Common myeloid progenitor, CD34-positive (primary cell): Measurements from ENCODE around the gene EYA4.

Experiments
- CTCF ChIA-PET: fragments of 350-600 bp; sonication (Branson Sonifier 250); formaldehyde crosslinking; loops from one replicate; lab custom pipeline; 2021; ENCODE audit warnings: antibody characterized with exemption; lab: Charles Lee
- POLR2A ChIA-PET: fragments of 350-600 bp; sonication (Branson Sonifier 250); formaldehyde crosslinking; loops from one replicate; lab custom pipeline; 2021; ENCODE audit warnings: antibody characterized with exemption; lab: Charles Lee
- DNase-seq, 3 donors: peaks; one replicate each; pipeline versions ENCODE4 v3.0.0 to v3.0.0-alpha.2; 2013
- H3K27ac ChIP-seq, 2 experiments: 1 replicate in 1 of 2; 2 replicates in 1 of 2; pipeline ENCODE4 v1.7.0; 2013; ENCODE audit warnings: inconsistent platforms in 2 of 2, low read length in 2 of 2, mild to moderate bottlenecking in 2 of 2, low read depth in 1 of 2, moderate library complexity in 1 of 2; ENCODE audit not compliant: severe bottlenecking in 2 of 2, insufficient read depth in 1 of 2, poor library complexity in 1 of 2
- H3K27me3 ChIP-seq, 5 experiments: replicated peaks in 2 of 5; 1 replicate in 3 of 5; 2 replicates in 2 of 5; pipeline versions ENCODE4 v1.6.1 to v1.7.0; 2013; ENCODE audit warnings: low read length in 4 of 5, mild to moderate bottlenecking in 2 of 5, moderate library complexity in 2 of 5, inconsistent platforms in 1 of 5; ENCODE audit not compliant: insufficient read depth in 5 of 5, control insufficient read depth in 4 of 5
- H3K36me3 ChIP-seq, 4 experiments: 1 replicate in 2 of 4; 2 replicates in 2 of 4; pipeline versions ENCODE4 v1.6.1 to v1.7.0; 2013; ENCODE audit warnings: low read length in 3 of 4, control low read depth in 1 of 4, mild to moderate bottlenecking in 1 of 4; ENCODE audit not compliant: control insufficient read depth in 4 of 4, insufficient read depth in 4 of 4
- H3K4me1 ChIP-seq, 4 experiments: 1 replicate in 3 of 4; 2 replicates in 1 of 4; pipeline versions ENCODE4 v1.6.1 to v1.7.1; 2013; ENCODE audit warnings: low read length in 3 of 4, mild to moderate bottlenecking in 3 of 4, control low read depth in 1 of 4, inconsistent platforms in 1 of 4, moderate library complexity in 1 of 4; ENCODE audit not compliant: control insufficient read depth in 4 of 4, insufficient read depth in 4 of 4; ENCODE audit errors: control extremely low read depth in 1 of 4
- H3K4me3 ChIP-seq, 7 experiments: 1 replicate in 4 of 7; 2 replicates in 3 of 7; pipeline versions ENCODE4 v1.5.1 to v1.7.0; 2013; ENCODE audit warnings: mild to moderate bottlenecking in 7 of 7, low read length in 6 of 7, moderate library complexity in 6 of 7, inconsistent platforms in 2 of 7, low read depth in 2 of 7, control low read depth in 1 of 7; ENCODE audit not compliant: insufficient read depth in 4 of 7, control insufficient read depth in 1 of 7; ENCODE audit errors: extremely low read depth in 1 of 7
- H3K9me3 ChIP-seq, 5 experiments: 1 replicate in 4 of 5; 2 replicates in 1 of 5; pipeline versions ENCODE4 v1.6.1 to v1.7.1; 2013; ENCODE audit warnings: low read length in 4 of 5, mild to moderate bottlenecking in 2 of 5, inconsistent platforms in 1 of 5, low read depth in 1 of 5, moderate library complexity in 1 of 5; ENCODE audit not compliant: control insufficient read depth in 4 of 5, insufficient read depth in 2 of 5; ENCODE audit errors: control extremely low read depth in 1 of 5
- WGBS: methylation state at CpG from one replicate; pipeline ENCODE4 v1.1.5; 2013; ENCODE audit not compliant: insufficient coverage; 5-methylcytosine and 5-hydroxymethylcytosine counted together

The EYA4 gene

DNA sequence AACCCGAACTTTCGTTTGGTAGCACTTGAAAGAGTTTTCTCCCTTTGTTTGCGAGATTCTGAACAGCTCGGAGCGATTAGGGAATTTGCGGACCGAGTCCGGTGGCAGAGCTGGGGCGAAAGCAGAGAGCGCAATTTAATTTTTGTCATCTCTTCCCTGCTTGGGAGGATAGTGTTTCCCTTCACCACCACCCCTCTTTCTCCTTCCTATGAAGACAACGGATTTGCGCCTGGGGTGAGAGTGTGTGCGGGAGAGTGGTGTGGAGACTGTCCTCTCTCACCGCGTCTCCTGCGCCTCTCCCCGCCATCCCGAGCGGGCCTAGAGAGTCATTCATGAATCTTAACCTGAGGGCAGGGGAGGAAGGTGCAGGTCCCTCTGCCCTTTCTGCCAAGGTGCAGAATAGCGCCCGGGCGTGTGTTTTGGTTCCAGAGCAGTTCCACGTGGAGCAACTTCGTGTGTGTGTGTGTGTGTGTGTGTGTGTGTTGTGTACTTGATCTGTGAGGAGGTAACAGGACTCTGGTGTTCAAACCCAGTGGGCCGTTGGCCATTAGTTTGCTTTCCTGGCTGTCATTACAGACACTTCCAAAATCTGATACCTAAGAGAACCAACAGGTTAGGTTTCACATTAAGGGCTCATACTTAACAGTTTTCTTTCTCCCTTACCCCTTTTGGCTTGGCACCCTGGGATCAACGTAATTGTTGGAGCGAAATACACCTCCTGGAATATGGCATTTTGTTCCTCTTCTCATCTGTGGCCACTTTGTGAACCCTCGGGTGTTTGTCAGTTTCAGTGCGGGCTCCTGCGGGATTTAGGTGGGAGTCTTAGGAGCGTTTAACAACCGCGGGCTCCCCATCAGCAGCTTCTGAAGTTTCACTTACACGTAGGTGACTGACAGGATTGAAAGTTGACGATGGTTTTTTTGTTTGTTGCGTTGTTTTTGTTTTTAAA lies 1.8 kb downstream of the EYA4 start:
- peaks cover 0 to 3% (median 0%) of the 10 kb centered on the region in 5 experiments for H3K9me3 ChIP-seq
- H3K36me3 ChIP-seq: no peaks in the 10 kb centered on the region
- H3K27ac ChIP-seq: no peak overlapping the region
- ChIA-PET POLR2A (no interaction called here), CTCF (no interaction called here)
- peak in 2 of 3 donors; percentile 10 to 17 for DNase-seq
- WGBS: 4% methylated on average over 23 of the region's 36 CpGs
- peak overlapping the region in 3 of 7 experiments; percentile 5 to 44 (median 33) for H3K4me3 ChIP-seq
- H3K4me1 ChIP-seq: peaks cover 0 to 25% (median 14%) of the 10 kb centered on the region in 4 experiments
- H3K27me3 ChIP-seq: peaks cover 24 to 96% (median 44%) of the 10 kb centered on the region in 5 experiments

- H3K36me3 ChIP-seq: no peaks in the 10 kb centered on the region
- DNase-seq: peak in 1 of 3 donors; percentile 13
- H3K27me3 ChIP-seq: peaks cover 22 to 95% (median 44%) of the 10 kb centered on the region in 5 experiments
- ChIA-PET CTCF (no interaction called here), POLR2A (no interaction called here)
- peaks cover 0 to 3% (median 0%) of the 10 kb centered on the region in 5 experiments for H3K9me3 ChIP-seq
- no peak overlapping the region for H3K4me3 ChIP-seq
- H3K27ac ChIP-seq: no peak overlapping the region
- no CpG with 5 or more reads among the region's 7 CpGs for WGBS
- peaks cover 0 to 25% (median 14%) of the 10 kb centered on the region in 4 experiments for H3K4me1 ChIP-seq
Observed at GRCh38 chr6:133243723-133244305, 2.7 kb downstream of the EYA4 start.

DNA sequence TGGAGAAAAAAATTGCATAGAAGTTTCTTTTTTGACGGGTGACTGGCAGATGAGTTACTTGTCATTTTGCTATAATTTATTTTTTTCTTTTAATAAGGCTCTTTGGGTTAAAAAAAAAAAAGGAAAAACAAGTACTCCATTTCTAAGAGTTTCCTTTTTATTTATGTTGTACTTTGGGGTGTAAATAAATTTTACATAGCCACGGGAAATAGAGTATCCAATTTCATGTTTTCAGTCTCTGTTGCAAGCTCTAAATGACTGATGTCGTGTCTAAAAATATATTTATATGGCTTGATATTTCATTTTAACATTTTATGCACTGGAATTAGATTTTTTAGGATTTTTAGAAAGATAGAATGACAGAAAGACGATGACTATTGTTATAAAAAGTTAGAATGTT lies 3.4 kb downstream of the EYA4 start:
- peaks cover 0 to 25% (median 14%) of the 10 kb centered on the region in 4 experiments for H3K4me1 ChIP-seq
- H3K36me3 ChIP-seq: no peaks in the 10 kb centered on the region
- ChIA-PET POLR2A (no interaction called here), CTCF (no interaction called here)
- peaks cover 0 to 3% (median 0%) of the 10 kb centered on the region in 5 experiments for H3K9me3 ChIP-seq
- WGBS: no CpG with 5 or more reads among the region's 4 CpGs
- DNase-seq: no peak
- H3K4me3 ChIP-seq: no peak overlapping the region
- H3K27me3 ChIP-seq: peaks cover 19 to 94% (median 44%) of the 10 kb centered on the region in 5 experiments
- H3K27ac ChIP-seq: no peak overlapping the region

DNA sequence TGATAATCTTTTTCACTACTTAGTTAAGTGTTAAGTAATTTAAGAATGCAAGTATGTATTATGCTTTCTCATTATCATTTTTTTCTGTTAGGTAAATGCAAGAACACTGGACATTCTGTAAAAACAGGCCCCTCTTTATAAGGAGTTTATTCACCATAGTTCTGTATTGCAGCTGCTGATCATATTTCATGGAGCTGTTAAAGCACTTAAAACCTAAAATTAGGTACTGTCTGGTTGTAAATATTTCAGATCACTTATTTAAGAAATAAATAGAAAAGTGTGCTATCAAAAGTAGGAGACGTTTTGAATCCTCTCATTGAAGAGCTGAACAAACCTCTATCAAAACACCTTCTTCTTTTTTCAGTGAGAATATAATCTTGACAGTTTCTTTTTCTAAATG lies 3.9 kb downstream of the EYA4 start:
- peaks cover 0 to 3% (median 0%) of the 10 kb centered on the region in 5 experiments for H3K9me3 ChIP-seq
- ChIA-PET POLR2A (no interaction called here), CTCF (no interaction called here)
- no peak overlapping the region for H3K4me3 ChIP-seq
- no peaks in the 10 kb centered on the region for H3K36me3 ChIP-seq
- peaks cover 0 to 25% (median 14%) of the 10 kb centered on the region in 4 experiments for H3K4me1 ChIP-seq
- no CpG with 5 or more reads among the region's 1 CpG for WGBS
- H3K27ac ChIP-seq: no peak overlapping the region
- peaks cover 14 to 94% (median 42%) of the 10 kb centered on the region in 5 experiments for H3K27me3 ChIP-seq
- no peak for DNase-seq

DNA sequence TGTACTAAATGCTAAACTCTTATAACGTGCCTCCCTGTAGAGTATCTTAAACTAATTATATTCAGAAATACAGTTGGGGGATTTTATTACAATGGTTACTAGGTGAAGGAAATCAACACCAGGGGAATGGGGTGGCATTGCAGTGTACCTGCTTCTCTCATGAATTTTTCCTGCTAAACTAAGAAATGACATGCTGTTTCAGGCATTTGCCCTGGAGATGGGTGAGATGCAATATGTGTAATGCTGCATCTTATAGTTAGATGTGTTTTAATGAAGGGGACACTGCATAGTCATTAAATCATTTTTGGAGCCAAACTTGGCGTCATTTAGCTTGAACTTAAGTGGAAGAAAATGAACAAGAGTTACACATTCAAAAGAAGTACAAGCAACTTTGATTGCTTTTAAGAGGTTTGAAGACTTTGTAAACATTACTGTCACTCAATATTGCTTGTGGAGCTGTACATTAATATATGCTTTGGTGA lies 4.3 kb downstream of the EYA4 start:
- Histone ChIP-seq H3K27ac (no peak overlapping the region), H3K4me3 (no peak overlapping the region), H3K36me3 (no peaks in the 10 kb centered on the region), H3K9me3 (no peaks in the 10 kb centered on the region), H3K27me3 (peaks cover 9 to 91% (median 37%) of the 10 kb centered on the region in 5 experiments), H3K4me1 (peaks cover 0 to 23% (median 13%) of the 10 kb centered on the region in 4 experiments)
- CTCF ChIA-PET: no interaction called here
- WGBS: 80% methylated on average over 1 of the region's 2 CpGs
- POLR2A ChIA-PET: no interaction called here
- DNase-seq: no peak

- no peaks in the 10 kb centered on the region for H3K36me3 ChIP-seq
- no peak overlapping the region for H3K27ac ChIP-seq
- H3K9me3 ChIP-seq: no peaks in the 10 kb centered on the region
- ChIA-PET CTCF (no interaction called here), POLR2A (no interaction called here)
- no peak for DNase-seq
- 96% methylated on average over 4 of the region's 5 CpGs for WGBS
- no peak overlapping the region for H3K4me3 ChIP-seq
- peaks cover 9 to 82% (median 25%) of the 10 kb centered on the region in 5 experiments for H3K27me3 ChIP-seq
- H3K4me1 ChIP-seq: peaks cover 0 to 2% (median under 1%) of the 10 kb centered on the region in 4 experiments
Observed at GRCh38 chr6:133247581-133247980, 6.4 kb downstream of the EYA4 start.
